GM21360 (cell line): Measurements from ENCODE around the gene ARID4B.
"Not testable (repeated sequence)": the region's sequence is repeated elsewhere in the genome, so short reads cannot be mapped to it uniquely, and the experiment has no call there.

Experiments
- ATAC-seq: cut with Tn5 transposase; IDR thresholded peaks from one replicate; pipeline ENCODE4 v1.9.1; 2021; ENCODE audit warnings: mild to moderate bottlenecking, moderate library complexity; ENCODE audit not compliant: unreplicated experiment

The ARID4B gene

GRCh38 chr1:235328271-235329138 is 526 bp upstream of the ARID4B start, which contains the start of gene GGPS1:
TSS of gene GGPS1 (plus strand) at chr1:235328570. CDS start at chr1:235335265, 6,695 bp downstream.
- peak; percentile 56 for ATAC-seq

GRCh38 chr1:235326719-235327558 is 1.0 kb downstream of the ARID4B start:
- ATAC-seq, result no peak

- ATAC-seq, result no peak
Measured at GRCh38 chr1:235325854-235326253, 2.1 kb downstream of the ARID4B start.

DNA sequence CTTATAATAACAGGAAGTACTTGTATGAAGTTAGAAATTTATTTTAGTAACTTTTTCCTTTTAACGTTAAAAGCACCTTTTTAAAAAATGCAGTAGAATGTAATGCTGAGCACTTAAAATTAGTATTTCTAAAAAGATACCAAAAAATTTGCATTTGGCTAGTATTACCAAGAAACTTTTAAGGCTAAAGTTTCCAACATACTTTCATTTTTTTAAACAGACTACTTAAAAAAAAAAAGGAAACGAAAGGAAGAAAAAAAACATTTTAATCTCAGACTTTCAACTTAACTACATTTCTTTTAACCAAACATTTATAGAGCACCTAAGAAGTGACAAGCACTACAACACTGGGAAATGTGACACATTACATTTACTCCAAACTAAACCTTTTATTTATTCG is 2.8 kb downstream of the ARID4B start:
- ATAC-seq, result no peak

DNA sequence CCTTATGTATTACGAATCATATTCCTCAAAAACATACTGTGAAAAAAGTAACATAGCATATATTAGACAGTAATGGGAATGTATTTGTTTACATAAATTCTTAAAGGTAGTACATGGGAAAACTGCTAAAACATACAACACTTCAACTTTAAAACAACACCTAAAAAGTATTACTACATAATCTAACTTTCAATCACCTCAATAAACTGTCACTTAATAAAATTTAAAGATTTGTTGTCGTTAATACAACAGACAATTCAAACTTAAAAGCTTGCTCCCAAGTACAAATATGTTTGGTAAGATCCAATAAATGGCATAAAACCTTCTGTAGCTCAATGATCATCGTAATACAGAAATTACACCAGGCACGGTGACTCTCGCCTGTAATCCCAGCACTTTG is 3.7 kb downstream of the ARID4B start:
- no peak for ATAC-seq

DNA sequence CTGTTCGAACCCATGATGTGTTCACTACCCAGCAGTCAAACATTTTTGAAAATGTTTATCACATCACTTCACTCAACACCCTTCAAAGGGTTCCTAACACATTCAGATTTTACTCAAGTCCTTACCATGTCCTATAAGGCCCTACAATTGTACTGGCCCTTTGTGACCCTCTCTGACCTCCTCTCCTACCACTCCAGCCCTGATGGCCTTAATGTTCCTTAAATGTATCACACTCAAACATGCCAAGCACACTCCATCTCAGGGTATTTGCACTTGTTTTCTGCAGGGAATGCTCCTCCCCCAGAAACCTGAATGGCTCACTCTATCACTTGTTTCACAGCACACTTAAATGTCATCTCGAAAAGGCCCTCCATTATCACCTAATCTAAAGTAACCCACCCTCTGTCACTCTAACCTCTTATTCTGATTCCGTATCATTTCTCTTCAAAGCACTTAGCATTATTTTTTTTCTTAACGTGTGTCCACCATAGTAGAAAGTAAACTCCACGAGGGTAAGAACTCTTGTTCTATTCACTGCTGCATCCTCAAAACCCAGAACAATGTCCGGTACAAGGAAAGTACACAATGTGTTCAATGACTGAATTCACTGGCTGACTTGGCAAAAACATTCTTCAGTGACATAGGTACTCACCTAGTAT is 7.3 kb downstream of the ARID4B start:
- no peak for ATAC-seq

DNA sequence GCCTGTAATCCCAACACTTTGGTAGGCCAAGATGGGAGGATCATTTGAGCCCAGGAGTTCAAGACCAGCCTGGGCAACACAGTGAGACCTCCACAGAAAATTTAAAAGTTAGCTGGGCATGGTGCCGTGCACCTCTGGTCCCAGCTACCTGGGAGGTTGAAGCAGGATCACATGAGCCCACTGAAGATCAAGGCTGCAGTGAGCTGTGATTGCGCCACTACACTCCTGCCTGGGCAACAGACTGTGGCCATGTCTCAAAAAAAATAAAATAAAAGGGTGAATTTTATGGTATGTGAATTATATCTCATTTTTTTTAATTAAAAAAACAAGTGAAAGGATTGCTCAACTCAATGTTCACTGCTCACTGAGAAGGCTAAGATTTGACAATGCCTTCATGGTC is 8.7 kb downstream of the ARID4B start:
- ATAC-seq, result no peak

DNA sequence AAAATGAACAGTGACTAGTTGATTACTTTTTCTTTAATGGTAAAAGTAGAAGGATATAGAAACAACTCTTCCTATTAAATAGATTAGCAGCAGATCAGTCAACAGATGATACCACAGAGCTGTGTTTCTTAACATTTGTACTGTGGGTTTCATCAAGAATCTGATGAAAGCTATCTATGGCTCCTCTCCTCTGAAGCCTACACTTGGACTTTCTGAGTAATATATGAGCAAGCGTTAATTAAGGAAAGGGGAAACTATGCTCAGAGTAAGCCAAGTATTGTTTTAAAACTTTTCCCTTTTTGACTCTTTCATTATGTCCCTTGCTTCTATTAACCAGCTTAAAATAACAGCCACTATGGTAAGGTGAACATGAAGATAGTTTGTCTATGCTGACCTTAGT is 10.8 kb downstream of the ARID4B start:
- no peak for ATAC-seq

DNA sequence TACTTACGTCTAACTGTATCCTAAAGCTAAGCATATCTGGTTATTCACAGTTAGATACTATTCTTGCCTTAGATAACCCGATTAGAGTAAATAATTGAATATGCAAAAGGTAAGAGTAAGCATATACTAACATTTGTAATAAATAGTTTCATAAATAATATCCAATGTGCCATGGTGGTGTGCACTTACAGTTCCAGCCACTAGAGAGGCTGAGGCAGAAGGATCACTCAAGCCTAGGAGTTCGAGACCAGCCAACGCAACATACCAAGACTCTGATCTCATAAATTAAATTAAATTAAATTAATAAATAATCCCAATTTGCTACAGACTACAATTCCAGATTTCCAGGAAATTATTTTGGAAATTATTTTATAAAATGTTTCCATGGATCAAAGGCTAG is 12.2 kb downstream of the ARID4B start:
- ATAC-seq, result no peak

DNA sequence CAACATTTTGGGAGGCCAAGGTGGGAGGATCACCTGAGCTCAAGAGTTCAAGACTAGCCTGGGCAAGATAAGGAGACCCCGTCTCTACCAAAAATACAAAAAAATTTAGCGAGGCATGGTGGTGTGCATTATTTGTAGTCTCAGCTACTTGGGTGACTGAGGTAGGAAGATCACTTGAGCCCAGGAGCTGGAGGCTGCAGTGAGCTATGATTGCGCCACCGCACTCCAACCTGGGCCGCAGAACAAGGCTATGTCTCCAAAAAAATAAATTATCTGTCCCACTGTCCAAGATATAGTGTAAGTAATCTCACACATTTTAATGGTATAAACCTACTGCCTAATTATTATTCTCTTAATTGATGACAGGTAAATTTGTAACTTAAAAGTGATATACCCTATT is 12.8 kb downstream of the ARID4B start:
- ATAC-seq, result no peak

GRCh38 chr1:235313931-235314678 is 13.9 kb downstream of the ARID4B start:
- no peak for ATAC-seq

GRCh38 chr1:235313262-235313661 is 14.7 kb downstream of the ARID4B start:
- no peak for ATAC-seq

DNA sequence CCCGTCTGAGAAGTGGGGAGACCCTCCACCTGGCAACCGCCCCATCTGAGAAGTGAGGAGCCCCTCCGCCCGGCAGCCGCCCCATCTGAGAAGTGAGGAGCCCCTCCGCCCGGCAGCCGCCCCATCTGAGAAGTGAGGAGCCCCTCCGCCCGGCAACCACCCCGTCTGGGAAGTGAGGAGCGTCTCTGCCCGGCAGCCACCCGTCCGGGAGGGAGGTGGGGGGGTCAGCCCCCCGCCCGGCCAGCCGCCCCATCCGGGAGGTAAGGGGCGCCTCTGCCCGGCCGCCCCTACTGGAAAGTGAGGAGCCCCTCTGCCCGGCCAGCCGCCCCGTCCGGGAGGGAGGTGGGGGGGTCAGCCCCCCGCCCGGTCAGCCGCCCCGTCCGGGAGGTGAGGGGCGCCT is 18.8 kb downstream of the ARID4B start:
- ATAC-seq, result not testable (repeated sequence)

DNA sequence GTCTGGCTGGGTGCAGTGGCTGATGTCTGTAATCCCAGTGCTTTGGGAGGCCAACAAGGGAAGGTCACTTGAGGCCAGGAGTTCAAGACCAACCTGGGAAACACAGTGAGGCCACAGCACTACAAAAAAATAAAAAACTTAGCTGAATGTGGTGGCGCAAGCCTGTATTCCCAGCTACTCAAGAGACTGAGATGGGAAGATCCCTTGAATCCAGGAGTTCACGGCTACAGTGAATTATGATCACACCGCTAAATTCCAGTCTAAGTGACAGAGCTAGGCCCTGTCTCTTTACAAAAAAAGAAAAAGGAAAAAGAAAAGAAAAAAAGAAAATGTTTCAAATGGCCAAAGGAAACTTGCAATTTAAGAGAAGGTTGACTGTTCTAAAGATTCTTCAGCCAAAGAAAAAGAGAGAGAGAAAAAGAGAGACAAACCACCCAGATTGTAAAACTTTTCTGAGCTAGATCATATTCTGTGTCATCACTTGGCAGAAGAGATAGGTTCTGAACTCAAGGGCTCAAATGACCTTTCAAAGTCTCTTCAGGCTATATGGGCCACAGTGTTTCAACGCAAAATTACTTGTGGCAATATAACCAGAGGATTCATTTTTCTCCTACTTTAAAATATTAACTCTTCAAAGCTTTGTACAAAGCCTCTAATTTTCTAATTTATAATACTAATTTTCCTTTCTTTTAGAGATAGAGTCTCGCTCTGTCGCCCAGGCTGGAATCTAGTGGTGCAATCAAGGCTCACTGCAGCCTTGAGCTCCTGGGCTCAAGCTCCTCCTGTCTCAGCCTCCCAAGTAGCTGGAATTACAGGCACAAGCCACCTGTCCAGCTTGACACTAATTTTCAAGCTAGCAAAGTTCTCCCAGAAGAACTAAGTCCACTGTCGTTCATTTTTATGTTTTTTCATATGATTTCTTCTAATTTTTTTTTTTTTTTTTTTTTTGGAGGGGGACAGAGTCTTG is 20.5 kb downstream of the ARID4B start:
- ATAC-seq, result no peak

GRCh38 chr1:235304549-235305451 is 23.2 kb downstream of the ARID4B start:
- no peak for ATAC-seq

GRCh38 chr1:235302143-235302542 is 25.8 kb downstream of the ARID4B start:
- ATAC-seq, result no peak

DNA sequence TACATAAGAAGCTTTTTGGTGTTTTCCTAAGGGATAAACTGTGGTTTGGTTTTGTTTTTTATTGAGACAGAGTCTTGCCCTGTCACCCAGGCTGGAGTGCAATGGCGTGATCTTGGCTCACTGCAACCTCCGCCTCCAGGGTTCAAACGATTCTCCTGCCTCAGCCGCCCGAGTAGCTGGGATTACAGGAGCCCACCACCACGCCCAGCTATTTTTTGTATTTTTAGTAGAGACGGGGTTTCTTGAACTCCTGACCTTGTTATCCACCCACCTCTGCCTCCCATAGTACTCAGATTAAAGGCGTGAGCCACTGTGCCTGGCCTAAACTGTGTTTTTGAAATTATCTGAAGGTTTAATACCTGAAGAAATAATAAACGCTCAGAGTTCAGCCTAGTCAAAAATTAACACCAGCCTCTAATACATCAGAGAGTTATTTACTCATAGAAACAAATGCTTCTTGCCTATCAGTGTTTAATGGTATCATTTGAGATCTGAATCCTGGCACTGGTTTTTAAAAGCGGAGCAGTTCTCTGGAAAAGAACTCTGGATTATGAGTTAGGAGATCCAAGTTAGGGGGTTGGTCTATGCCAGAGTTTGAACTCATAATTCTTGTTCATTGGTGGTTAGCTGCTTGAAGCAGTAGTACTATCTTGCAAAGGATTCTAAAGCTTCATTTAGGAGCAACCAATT is 28.7 kb downstream of the ARID4B start:
- ATAC-seq, result no peak

DNA sequence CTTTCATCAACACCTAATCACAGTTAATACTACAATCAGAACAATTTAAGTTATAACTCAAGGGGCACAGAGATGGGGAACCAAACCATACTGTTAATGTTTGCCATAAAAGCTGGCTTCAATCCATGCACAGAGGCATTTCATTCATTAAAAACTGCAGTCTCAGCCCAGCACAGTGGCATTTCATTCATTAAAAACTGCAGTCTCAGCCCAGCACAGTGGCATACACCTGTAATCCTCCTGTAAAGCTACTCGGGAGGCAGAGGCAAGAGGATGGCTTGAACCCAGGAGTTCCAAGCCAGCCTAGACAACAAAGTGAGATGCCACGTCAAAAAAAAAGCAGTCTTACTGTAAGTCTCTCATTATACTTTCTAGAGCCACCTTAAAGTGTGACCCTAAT is 29.2 kb downstream of the ARID4B start:
- no peak for ATAC-seq
